Brain microvascular endothelial cell (primary cell): ENCODE data around the gene RXFP2.
A peak's percentile ranks its signal among the peaks of the same experiment; 100 is the strongest.

ENCODE experiments used
- DNase-seq: peaks from one replicate; pipeline ENCODE4 v3.0.0-alpha.2; 2020
- H3K27ac ChIP-seq: fragments of 250-450 bp; sonication (Bioruptor Pico); 2 replicates; pipeline ENCODE4 v1.5.1; 2020; ENCODE audit warnings: mild to moderate bottlenecking, moderate library complexity
- H3K27me3 ChIP-seq: fragments of 250-450 bp; sonication (Bioruptor Pico); replicated peaks from 2 replicates; pipeline ENCODE4 v1.5.1; 2020; ENCODE audit warnings: mild to moderate bottlenecking
- H3K36me3 ChIP-seq: fragments of 250-450 bp; sonication (Bioruptor Pico); replicated peaks from 2 replicates; pipeline ENCODE4 v1.5.1; 2020; ENCODE audit warnings: mild to moderate bottlenecking
- H3K4me3 ChIP-seq: 2 replicates; pipeline ENCODE4 v1.5.1; 2011; ENCODE audit warnings: low read depth, mild to moderate bottlenecking, control low read depth, low read length, moderate library complexity
- CTCF ChIP-seq: IDR thresholded peaks from 2 replicates; pipeline ENCODE4 v1.5.1; 2011; ENCODE audit warnings: low read depth, mild to moderate bottlenecking, moderate library complexity, low read length, control low read depth, inconsistent platforms; ENCODE audit errors: missing control alignments
- in situ Hi-C: cut with HindIII; loops from 2 replicates; pipeline ENCODE4 v1.10.0; 2017; ENCODE audit warnings: low sequenced_read_pairs, low pct_ligation_motif_present

Gene RXFP2

GRCh38 chr13:31739226-31739625 is at the start of gene RXFP2:
Gene RXFP2, plus strand, starts transcription at chr13:31739526. Its CDS starts 87 bp downstream, at chr13:31739613.
- in situ Hi-C loops: no loop called here
- no peak for TF ChIP-seq CTCF
- Histone ChIP-seq H3K36me3 (no peaks in the 10 kb centered on the region), H3K27me3 (no peaks in the 10 kb centered on the region), H3K4me3 (no peak within 1 kb of the TSS), H3K27ac (no peak within 1 kb of the TSS)
- DNase-seq: no peak

- no peak for TF ChIP-seq CTCF
- Histone ChIP-seq H3K36me3 (no peaks in the 10 kb centered on the region), H3K4me3 (no peak overlapping the region), H3K27me3 (no peaks in the 10 kb centered on the region), H3K27ac (no peak overlapping the region)
- in situ Hi-C loops: no loop called here
- no peak for DNase-seq
Measured at GRCh38 chr13:31697290-31697689, 42.0 kb upstream of the RXFP2 start.

GRCh38 chr13:31699650-31700049 is 39.7 kb upstream of the RXFP2 start:
- Histone ChIP-seq H3K27ac (no peak overlapping the region), H3K27me3 (no peaks in the 10 kb centered on the region), H3K36me3 (no peaks in the 10 kb centered on the region), H3K4me3 (no peak overlapping the region)
- in situ Hi-C loops: no loop called here
- DNase-seq: no peak
- peak; percentile 56 for TF ChIP-seq CTCF

GRCh38 chr13:31703780-31704179 is 35.5 kb upstream of the RXFP2 start:
- Histone ChIP-seq H3K4me3 (no peak overlapping the region), H3K27me3 (peaks cover 2% of the 10 kb centered on the region), H3K27ac (no peak overlapping the region), H3K36me3 (no peaks in the 10 kb centered on the region)
- no peak for DNase-seq
- in situ Hi-C loops: no loop called here
- no peak for TF ChIP-seq CTCF

GRCh38 chr13:31706105-31706504 is 33.2 kb upstream of the RXFP2 start:
- no peak overlapping the region for H3K4me3 ChIP-seq
- in situ Hi-C loops: no loop called here
- H3K36me3 ChIP-seq: no peaks in the 10 kb centered on the region
- H3K27me3 ChIP-seq: peaks cover 5% of the 10 kb centered on the region
- TF ChIP-seq CTCF: no peak
- DNase-seq: no peak
- no peak overlapping the region for H3K27ac ChIP-seq

- no peak overlapping the region for H3K4me3 ChIP-seq
- no peak for TF ChIP-seq CTCF
- H3K27ac ChIP-seq: no peak overlapping the region
- in situ Hi-C loops: no loop called here
- DNase-seq: no peak
- H3K27me3 ChIP-seq: peaks cover 4% of the 10 kb centered on the region
- no peaks in the 10 kb centered on the region for H3K36me3 ChIP-seq
Measured at GRCh38 chr13:31717583-31717982, 21.7 kb upstream of the RXFP2 start.
